ENCODE data around the gene MED10. TPM values are rescaled to one million over a fixed set of nuclear protein-coding genes. Genes with fewer than 3 reads are reported as not detected.

The MED10 gene
- total and polyA plus RNA-seq, 7 donors: 18.8 to 98.1 (median 49.1) TPM

- intact Hi-C loops (cut with DNase I): no loop called here
- H3K27me3 ChIP-seq (ENCODE audit: insufficient read depth in 3 of 3, low read length in 2 of 3): no peaks in the 10 kb centered on the region
- peaks cover 2% of the 10 kb centered on the region for H3K9me3 ChIP-seq
- TF ChIP-seq CTCF (IDR thresholded peaks at IDR 0.05): no peak
- no peak for ATAC-seq
- no peaks in the 10 kb centered on the region for H3K4me1 ChIP-seq
- DNase-seq: no peak
- no peak overlapping the region for H3K27ac ChIP-seq
- H3K36me3 ChIP-seq (ENCODE audit: insufficient read depth in 1 of 2, low read depth in 1 of 2): no peaks in the 10 kb centered on the region
- H3K4me3 ChIP-seq: no peak overlapping the region
- 78 to 81% (median 80%) methylated on average over 5 of the region's 5 CpGs for WGBS, 3 donors
Observed at GRCh38 chr5:6333182-6333905, 45.0 kb downstream of the MED10 start.

- WGBS, 3 donors: 39 to 51% (median 42%) methylated on average over 3 of the region's 3 CpGs
- Histone ChIP-seq H3K4me3 (no peak overlapping the region), H3K27me3 (ENCODE audit: insufficient read depth in 3 of 3, low read length in 2 of 3) (no peaks in the 10 kb centered on the region), H3K27ac (no peak overlapping the region), H3K4me1 (no peaks in the 10 kb centered on the region), H3K9me3 (peaks cover 2% of the 10 kb centered on the region), H3K36me3 (ENCODE audit: insufficient read depth in 1 of 2, low read depth in 1 of 2) (no peaks in the 10 kb centered on the region)
- DNase-seq: no peak
- TF ChIP-seq CTCF (IDR thresholded peaks at IDR 0.05): no peak
- ATAC-seq: no peak
- intact Hi-C loops (cut with DNase I): no loop called here
Observed at GRCh38 chr5:6328173-6328572, 50.2 kb downstream of the MED10 start.

- TF ChIP-seq CTCF (IDR thresholded peaks at IDR 0.05): no peak
- H3K9me3 ChIP-seq: peaks cover 2% of the 10 kb centered on the region
- H3K27me3 ChIP-seq (ENCODE audit: insufficient read depth in 3 of 3, low read length in 2 of 3): no peaks in the 10 kb centered on the region
- WGBS, 3 donors: 52 to 54% (median 54%) methylated on average over 5 of the region's 5 CpGs
- DNase-seq (no peak), ATAC-seq (no peak)
- H3K36me3 ChIP-seq (ENCODE audit: insufficient read depth in 1 of 2, low read depth in 1 of 2): no peaks in the 10 kb centered on the region
- intact Hi-C loops (cut with DNase I): no loop called here
- no peak overlapping the region for H3K4me3 ChIP-seq
- no peak overlapping the region for H3K27ac ChIP-seq
- H3K4me1 ChIP-seq: no peaks in the 10 kb centered on the region
Observed at GRCh38 chr5:6326776-6327175, 51.6 kb downstream of the MED10 start.

- no peaks in the 10 kb centered on the region for H3K36me3 ChIP-seq (ENCODE audit: insufficient read depth in 1 of 2, low read depth in 1 of 2)
- 91 to 94% (median 94%) methylated on average over 21 of the region's 21 CpGs for WGBS, 3 donors
- DNase-seq: no peak
- H3K9me3 ChIP-seq: no peaks in the 10 kb centered on the region
- no peaks in the 10 kb centered on the region for H3K27me3 ChIP-seq (ENCODE audit: insufficient read depth in 3 of 3, low read length in 2 of 3)
- no peak for TF ChIP-seq CTCF (IDR thresholded peaks at IDR 0.05)
- H3K27ac ChIP-seq: no peak overlapping the region
- no peaks in the 10 kb centered on the region for H3K4me1 ChIP-seq
- intact Hi-C loops (cut with DNase I): no loop called here
- no peak overlapping the region for H3K4me3 ChIP-seq
- ATAC-seq: no peak
Observed at GRCh38 chr5:6322163-6322713, 56.1 kb downstream of the MED10 start.

Other genes starting within 250 kb of the MED10 start
- gene UBE2QL1, start 70.3 kb upstream of the MED10 start, total RNA-seq: 10 to 100 TPM; 12.9 to 96.2 (median 20.6) TPM
- 10 to 100 TPM in 2 of 3 donors, 1 to 10 TPM in 1; 3.2 to 63.4 (median 33.3) TPM for gene UBE2QL1, start 70.3 kb upstream of the MED10 start, polyA plus RNA-seq